Astrocyte (in vitro differentiated cells and primary cell): ENCODE results near the gene ZNF608.

Source experiments
- CTCF ChIP-seq: IDR thresholded peaks from 2 replicates; pipeline ENCODE4 v1.5.1; 2011; ENCODE audit warnings: low read depth, mild to moderate bottlenecking, inconsistent platforms, low read length, moderate library complexity; ENCODE audit not compliant: insufficient read depth
- EZH2 ChIP-seq: IDR thresholded peaks from 2 replicates; pipeline ENCODE4 v1.6.1; 2012; ENCODE audit warnings: mild to moderate bottlenecking, low read length, inconsistent platforms; ENCODE audit not compliant: insufficient read depth

GRCh38 chr5:124736082-124736804 is 10.2 kb downstream of the ZNF608 start:
- TF ChIP-seq CTCF (no peak), EZH2 (no peak)
